Activated naive CD8-positive, alpha-beta T cell (primary cell): ENCODE measurements around the gene ACACB.
A peak's percentile ranks its signal among the peaks of the same experiment; 100 is the strongest.

Experiments
- H3K27ac Mint-ChIP-seq: one replicate; pipeline ENCODE4 v1.8.0; 2021; ENCODE audit warnings: mixed read lengths
- H3K27me3 Mint-ChIP-seq: one replicate; pipeline ENCODE4 v1.8.0; 2021; ENCODE audit warnings: mixed read lengths
- H3K36me3 Mint-ChIP-seq: one replicate; pipeline ENCODE4 v1.8.0; 2021; ENCODE audit warnings: mixed read lengths
- H3K4me1 Mint-ChIP-seq: one replicate; pipeline ENCODE4 v1.8.0; 2021; ENCODE audit warnings: low read depth, mixed read lengths
- H3K4me3 Mint-ChIP-seq: one replicate; pipeline ENCODE4 v1.8.0; 2021; ENCODE audit warnings: mild to moderate bottlenecking, mixed read lengths
- H3K9me3 Mint-ChIP-seq: one replicate; pipeline ENCODE4 v1.8.0; 2021; ENCODE audit warnings: low read depth, mixed read lengths

The ACACB gene

DNA sequence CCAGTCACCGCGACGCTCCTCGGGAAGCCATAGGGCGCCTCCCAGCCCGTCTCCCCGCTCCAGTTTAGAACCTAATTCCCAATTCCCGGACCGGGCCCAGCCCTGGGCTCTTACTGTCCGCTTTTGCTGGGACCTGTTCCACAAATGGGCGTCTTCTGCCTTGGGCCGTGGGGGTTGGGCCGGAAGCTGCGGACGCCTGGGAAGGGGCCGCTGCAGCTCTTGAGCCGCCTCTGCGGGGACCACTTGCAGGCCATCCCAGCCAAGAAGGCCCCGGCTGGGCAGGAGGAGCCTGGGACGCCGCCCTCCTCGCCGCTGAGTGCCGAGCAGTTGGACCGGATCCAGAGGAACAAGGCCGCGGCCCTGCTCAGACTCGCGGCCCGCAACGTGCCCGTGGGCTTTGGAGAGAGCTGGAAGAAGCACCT is 18.2 kb upstream of the ACACB start:
- Mint-ChIP-seq H3K27me3 (no peaks in the 10 kb centered on the region), H3K9me3 (no peaks in the 10 kb centered on the region), H3K27ac (peak overlapping the region; percentile 90), H3K36me3 (peaks cover 6% of the 10 kb centered on the region), H3K4me1 (peaks cover 28% of the 10 kb centered on the region), H3K4me3 (peak overlapping the region; percentile 89)

DNA sequence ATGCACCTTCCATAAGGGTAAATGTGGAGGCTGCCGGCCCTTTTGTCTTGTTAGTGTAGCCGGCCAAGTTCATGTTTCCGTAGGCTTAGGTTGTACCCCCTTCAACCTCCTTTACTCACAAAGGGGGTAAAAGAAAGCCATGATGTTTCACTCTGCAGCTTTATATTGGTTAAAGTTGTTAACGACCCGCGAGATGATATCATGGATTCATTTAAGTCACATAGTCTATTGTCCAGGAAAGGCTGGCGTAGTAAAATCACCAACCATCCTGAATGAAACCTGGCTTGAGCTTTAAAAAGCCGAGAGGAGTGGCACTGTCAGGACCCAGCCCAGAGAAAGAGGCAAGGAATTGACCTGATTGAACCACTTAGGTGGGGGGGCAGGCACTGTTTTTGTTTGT is 17.7 kb upstream of the ACACB start:
- Mint-ChIP-seq H3K27me3 (no peaks in the 10 kb centered on the region), H3K9me3 (no peaks in the 10 kb centered on the region), H3K27ac (peak overlapping the region; percentile 90), H3K4me1 (peaks cover 24% of the 10 kb centered on the region), H3K36me3 (peaks cover 8% of the 10 kb centered on the region), H3K4me3 (peak overlapping the region; percentile 89)

DNA sequence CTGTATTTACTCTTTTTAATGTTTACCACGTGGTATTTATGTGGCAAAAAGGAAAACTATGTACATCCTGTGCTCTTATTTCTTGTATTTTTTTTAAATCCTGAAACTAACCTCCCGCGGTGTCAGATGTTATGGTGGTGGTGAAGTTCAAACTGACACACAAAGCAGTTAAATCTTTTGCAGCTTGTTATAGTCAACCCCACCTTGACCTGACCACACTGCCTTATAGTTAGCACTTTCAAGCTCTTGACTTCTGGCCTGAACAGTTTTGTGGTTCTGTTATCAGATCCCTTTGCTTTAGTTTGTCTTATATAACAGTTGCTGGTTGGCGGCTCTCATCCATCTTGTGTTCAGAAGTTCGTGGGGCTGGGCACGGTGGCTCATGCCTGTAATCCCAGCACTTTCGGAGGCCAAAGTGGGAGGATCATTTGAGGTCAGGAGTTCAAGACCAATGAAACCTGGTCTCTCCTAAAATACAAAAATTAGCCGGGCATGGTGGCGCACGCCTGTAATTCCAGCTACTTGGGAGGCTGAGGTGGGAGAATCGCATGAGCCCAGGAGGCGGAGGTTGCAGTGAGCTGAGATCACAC is 16.9 kb upstream of the ACACB start:
- no peaks in the 10 kb centered on the region for H3K27me3 Mint-ChIP-seq
- peak overlapping the region; percentile 89 for H3K4me3 Mint-ChIP-seq
- H3K9me3 Mint-ChIP-seq = no peaks in the 10 kb centered on the region
- peaks cover 21% of the 10 kb centered on the region for H3K4me1 Mint-ChIP-seq
- H3K36me3 Mint-ChIP-seq = peaks cover 10% of the 10 kb centered on the region
- H3K27ac Mint-ChIP-seq = peak overlapping the region; percentile 24

DNA sequence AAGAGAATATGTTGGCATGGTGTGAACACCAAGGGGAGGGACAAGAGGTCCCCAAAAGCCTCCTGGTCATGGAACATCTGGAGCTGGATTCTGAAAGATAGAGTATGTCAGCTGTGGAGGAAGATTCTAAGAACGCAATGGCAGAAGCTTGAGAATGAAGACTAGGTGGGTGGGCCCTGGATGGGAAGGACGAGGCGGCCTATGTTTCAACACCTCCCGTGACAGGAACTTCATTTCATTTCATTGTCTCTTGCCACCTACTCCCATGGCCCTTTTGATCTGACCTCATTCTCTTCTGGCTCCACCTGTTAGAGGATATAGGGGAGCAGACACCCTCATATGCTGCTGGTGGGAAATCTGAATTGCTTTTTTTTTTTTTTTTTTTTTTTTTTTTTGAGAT is 15.6 kb upstream of the ACACB start:
- Mint-ChIP-seq H3K4me1 (peaks cover 21% of the 10 kb centered on the region), H3K4me3 (peak overlapping the region; percentile 89), H3K36me3 (peaks cover 14% of the 10 kb centered on the region), H3K27me3 (no peaks in the 10 kb centered on the region), H3K27ac (no peak overlapping the region), H3K9me3 (no peaks in the 10 kb centered on the region)

DNA sequence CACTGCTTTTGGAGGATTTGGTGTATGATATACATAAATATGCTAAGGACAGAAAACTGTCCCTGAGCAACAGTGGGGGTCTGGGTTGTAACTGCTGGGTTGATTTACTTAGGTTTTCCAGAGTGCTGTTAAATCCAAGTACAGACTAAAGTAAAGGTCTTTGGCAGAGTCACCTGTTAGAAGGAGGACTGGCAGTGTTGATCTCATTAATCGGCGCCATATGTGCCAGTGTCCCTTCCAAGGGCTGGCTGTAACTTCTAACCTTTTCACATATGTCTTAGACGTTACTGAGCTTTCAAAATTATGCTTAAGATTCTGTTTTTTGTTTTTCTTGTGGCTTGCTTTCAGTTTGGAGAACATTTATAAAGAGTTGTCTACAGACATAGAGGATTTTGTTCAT is 13.9 kb upstream of the ACACB start:
- Mint-ChIP-seq H3K27me3 (no peaks in the 10 kb centered on the region), H3K4me1 (peaks cover 21% of the 10 kb centered on the region), H3K9me3 (no peaks in the 10 kb centered on the region), H3K27ac (no peak overlapping the region), H3K4me3 (no peak overlapping the region), H3K36me3 (peaks cover 14% of the 10 kb centered on the region)

DNA sequence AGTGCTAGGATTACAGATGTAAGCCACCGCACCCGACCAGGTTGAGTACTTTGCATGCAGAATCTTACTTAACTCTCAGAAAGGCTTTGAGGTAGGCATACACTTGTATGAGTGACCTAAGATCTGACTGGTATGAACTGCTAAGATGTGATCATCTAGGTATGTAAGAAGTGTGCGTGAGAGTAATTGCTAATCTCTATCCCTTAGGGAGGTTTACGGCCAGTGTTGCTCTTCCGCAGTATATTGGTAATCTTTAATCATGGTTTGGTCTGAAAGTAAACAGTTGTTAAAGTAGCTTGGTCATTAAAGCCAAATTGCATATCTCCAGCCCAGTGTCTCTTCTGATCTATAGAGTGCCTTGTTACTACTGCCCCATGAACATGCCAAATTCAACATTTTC is 11.2 kb upstream of the ACACB start:
- no peaks in the 10 kb centered on the region for H3K27me3 Mint-ChIP-seq
- peaks cover 17% of the 10 kb centered on the region for H3K36me3 Mint-ChIP-seq
- H3K27ac Mint-ChIP-seq = no peak overlapping the region
- H3K4me1 Mint-ChIP-seq = peaks cover 4% of the 10 kb centered on the region
- H3K4me3 Mint-ChIP-seq = no peak overlapping the region
- H3K9me3 Mint-ChIP-seq = no peaks in the 10 kb centered on the region

DNA sequence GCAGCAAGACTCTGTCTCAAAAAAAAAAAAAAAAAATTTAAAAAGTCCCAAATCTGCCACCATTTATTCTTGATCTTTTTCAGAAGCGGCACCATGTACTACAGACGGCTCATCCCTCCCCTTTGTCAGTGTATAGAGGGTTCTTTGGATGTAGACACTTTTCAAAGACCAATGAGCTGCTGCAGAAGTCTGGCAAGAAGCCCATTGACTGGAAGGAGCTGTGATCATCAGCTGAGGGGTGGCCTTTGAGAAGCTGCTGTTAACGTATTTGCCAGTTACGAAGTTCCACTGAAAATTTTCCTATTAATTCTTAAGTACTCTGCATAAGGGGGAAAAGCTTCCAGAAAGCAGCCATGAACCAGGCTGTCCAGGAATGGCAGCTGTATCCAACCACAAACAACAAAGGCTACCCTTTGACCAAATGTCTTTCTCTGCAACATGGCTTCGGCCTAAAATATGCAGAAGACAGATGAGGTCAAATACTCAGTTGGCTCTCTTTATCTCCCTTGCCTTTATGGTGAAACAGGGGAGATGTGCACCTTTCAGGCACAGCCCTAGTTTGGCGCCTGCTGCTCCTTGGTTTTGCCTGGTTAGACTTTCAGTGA is 6.5 kb upstream of the ACACB start:
- peaks cover 28% of the 10 kb centered on the region for H3K4me1 Mint-ChIP-seq
- H3K9me3 Mint-ChIP-seq = no peaks in the 10 kb centered on the region
- no peak overlapping the region for H3K27ac Mint-ChIP-seq
- H3K27me3 Mint-ChIP-seq = no peaks in the 10 kb centered on the region
- H3K4me3 Mint-ChIP-seq = no peak overlapping the region
- peaks cover 9% of the 10 kb centered on the region for H3K36me3 Mint-ChIP-seq

DNA sequence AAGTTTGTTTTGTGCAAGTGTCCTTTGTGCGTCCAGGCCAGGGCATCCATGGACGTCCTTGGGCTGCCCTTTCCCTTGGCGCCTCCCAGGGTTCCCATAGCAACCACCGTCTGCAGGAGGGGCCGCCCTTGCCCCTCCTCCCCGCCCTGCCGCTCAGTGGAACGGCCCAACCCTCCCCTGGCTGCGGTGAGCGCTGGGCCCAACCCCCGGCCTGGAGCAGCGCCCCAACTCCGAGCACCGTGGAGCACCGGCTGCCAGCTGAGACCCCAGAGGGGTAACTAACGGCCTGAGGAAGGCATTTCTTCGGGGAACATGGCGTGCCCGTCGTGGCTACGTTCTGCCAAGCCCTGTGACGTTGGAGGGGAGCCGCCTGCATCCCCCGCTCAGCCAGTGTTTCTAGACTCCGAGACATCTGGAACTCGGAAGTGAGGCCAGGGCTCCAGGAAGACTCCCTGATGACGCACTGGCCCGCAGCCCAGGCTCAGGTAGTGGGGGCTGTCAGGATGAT is 5.3 kb upstream of the ACACB start:
- H3K9me3 Mint-ChIP-seq = no peaks in the 10 kb centered on the region
- H3K4me1 Mint-ChIP-seq = peaks cover 39% of the 10 kb centered on the region
- peak overlapping the region; percentile 84 for H3K4me3 Mint-ChIP-seq
- no peak overlapping the region for H3K27ac Mint-ChIP-seq
- H3K27me3 Mint-ChIP-seq = no peaks in the 10 kb centered on the region
- H3K36me3 Mint-ChIP-seq = peaks cover 6% of the 10 kb centered on the region

DNA sequence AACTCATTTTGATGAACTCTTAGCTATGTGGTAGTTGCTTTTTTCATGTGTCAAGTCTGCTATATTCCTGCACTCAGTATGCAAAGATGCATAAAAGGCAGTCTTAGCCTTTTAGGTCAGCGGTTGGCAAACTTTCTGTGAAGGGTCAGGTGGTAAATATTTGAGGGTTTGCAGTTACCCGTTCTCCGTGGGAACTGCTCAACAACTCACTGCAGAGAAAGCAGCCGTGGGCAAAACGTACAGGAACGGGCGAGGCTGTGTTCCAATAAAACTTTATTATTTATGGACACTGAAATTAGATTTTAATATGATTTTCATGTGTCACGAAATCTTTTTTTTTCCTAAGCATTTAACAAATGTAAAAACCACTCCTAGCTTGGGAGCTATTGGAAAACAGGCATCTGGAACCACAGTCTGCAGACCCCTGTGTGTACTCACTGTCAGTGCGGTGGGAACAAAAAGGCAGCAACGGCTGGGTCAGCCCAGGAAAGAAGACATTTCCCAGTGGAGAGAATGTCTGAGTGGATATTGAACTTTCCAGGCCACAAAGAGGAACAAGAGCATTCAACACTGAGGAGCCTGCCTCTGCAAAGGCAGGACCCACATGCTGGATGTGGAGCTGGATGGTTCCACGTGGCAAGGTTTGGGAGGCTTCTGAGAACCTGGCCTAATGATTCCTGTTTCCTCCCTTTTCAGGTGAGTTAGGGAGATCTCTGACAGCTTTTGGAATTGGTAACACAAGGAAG is 3.5 kb upstream of the ACACB start:
- Mint-ChIP-seq H3K4me3 (no peak overlapping the region), H3K27me3 (no peaks in the 10 kb centered on the region), H3K36me3 (peaks cover 3% of the 10 kb centered on the region), H3K27ac (no peak overlapping the region), H3K4me1 (peaks cover 40% of the 10 kb centered on the region), H3K9me3 (no peaks in the 10 kb centered on the region)

DNA sequence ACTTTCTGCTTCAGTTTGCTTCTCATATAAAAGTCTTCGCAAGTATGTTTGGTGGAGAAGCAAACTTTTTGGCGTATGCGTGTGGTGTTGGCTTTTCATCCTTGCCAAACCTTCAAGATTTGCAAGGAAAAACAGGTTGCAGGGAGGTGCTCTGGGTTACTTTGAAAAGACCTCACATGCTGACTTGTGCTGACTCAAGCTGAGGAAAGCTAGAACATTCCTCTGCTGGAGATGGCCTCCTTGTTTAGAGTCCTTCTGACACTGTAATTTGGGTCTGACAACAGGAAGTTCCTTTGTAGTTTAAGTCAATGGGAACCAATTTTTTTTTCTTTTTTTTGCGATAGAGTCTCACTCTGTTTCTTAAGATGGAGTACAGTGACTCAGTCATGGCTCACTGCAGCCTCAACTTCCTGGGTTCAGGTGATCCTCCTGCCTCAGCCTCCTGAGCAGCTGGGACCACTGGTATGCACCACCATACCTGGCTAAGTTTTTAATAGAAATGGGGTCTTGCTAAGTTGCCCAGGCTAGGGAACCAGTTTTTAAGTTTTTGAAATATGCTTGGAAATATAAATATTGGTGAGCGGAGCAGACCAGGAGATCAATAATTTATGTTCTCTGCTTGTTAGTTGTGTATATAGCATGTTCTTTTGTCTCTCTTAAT is 2.6 kb upstream of the ACACB start:
- H3K27me3 Mint-ChIP-seq = no peaks in the 10 kb centered on the region

DNA sequence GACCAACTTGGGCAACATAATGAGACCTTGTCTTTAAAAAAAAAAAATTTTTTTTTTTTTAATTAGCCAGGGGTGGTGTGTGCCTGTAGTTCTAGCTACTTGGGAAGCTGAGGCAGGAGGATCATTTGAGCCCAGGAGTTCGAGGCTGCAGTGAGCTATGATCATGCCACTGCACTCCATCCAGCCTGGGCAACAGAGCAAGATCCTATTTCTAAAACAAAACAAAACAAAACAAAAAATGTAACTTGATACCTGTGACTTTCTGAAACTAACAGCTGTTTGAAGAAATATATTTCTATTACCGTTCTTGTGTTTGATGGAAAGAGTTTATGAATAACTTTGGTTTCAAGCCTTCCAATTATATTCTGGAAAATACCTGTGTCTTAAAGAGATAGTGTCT is 1.7 kb upstream of the ACACB start:
- H3K27me3 Mint-ChIP-seq = no peaks in the 10 kb centered on the region
- no peak overlapping the region for H3K4me3 Mint-ChIP-seq

More for the DNA sequence above, 2.6 kb upstream of the ACACB start:
- H3K9me3 Mint-ChIP-seq = no peaks in the 10 kb centered on the region
- no peaks in the 10 kb centered on the region for H3K36me3 Mint-ChIP-seq
- no peak overlapping the region for H3K27ac Mint-ChIP-seq
- H3K4me3 Mint-ChIP-seq = no peak overlapping the region
- peaks cover 40% of the 10 kb centered on the region for H3K4me1 Mint-ChIP-seq

DNA sequence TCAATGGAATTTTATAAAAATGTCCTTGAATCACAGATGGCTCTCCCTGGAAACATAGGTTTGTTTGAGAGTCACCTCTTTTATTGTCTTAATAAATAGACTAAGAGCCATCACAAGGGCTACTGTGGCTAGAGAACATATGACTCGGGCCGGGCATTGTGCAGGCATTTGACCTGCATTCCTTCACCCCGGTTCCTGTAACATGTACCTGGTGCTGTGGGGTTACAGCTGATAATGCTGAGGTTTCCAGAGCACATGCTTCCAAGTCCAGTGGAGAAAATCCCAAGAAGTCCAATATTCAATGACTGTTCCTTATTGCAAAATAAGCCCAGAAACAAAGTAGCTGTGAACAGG is 1.0 kb upstream of the ACACB start:
- Mint-ChIP-seq H3K27ac (no peak overlapping the region), H3K4me3 (no peak overlapping the region), H3K4me1 (peaks cover 39% of the 10 kb centered on the region), H3K36me3 (no peaks in the 10 kb centered on the region), H3K9me3 (no peaks in the 10 kb centered on the region), H3K27me3 (no peaks in the 10 kb centered on the region)

More for the DNA sequence above, 1.7 kb upstream of the ACACB start:
- H3K9me3 Mint-ChIP-seq = no peaks in the 10 kb centered on the region
- H3K36me3 Mint-ChIP-seq = no peaks in the 10 kb centered on the region
- no peak overlapping the region for H3K27ac Mint-ChIP-seq
- peaks cover 40% of the 10 kb centered on the region for H3K4me1 Mint-ChIP-seq

DNA sequence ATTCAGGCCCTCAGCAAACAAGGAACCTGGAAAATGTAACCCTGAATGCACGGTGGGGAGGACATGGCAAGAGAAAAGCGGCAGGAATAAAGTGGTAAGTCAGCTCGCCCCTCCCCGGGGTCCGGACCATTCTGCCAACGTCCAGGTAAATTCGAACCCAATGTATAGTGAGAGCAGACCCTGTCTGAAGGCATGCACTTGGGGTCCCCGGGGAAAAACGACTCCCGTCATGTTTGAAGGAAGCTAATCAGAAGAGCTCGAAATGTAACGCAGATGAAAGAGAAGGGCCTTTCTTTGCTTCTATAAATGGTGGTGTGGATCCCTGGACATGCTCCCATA is 193 bp downstream of the ACACB start:
- peaks cover 35% of the 10 kb centered on the region for H3K4me1 Mint-ChIP-seq
- H3K9me3 Mint-ChIP-seq = no peaks in the 10 kb centered on the region
- H3K27ac Mint-ChIP-seq = no peak overlapping the region
- H3K36me3 Mint-ChIP-seq = no peaks in the 10 kb centered on the region
- no peak overlapping the region for H3K4me3 Mint-ChIP-seq
- H3K27me3 Mint-ChIP-seq = no peaks in the 10 kb centered on the region

DNA sequence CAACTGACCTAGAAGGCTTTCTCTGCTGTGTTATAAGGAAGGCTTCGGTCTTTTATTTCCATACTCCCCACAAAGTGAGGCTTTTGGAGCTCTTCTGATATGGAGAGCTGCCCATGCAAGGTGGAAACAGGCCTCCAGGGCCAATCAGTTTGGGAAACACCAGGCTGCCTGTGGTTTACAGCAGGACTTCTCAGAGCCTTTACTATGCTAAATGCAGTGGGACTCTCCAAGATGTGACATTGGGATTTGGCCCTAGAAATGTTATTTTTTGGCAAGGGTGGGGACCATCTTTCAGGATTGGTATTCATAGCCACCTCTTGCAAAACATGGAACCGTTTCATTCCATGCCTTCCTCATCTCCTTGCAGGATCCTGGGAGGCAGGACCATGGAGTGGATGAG is 3.7 kb downstream of the ACACB start:
- H3K27ac Mint-ChIP-seq = no peak overlapping the region
- H3K4me3 Mint-ChIP-seq = no peak overlapping the region
- peaks cover 10% of the 10 kb centered on the region for H3K4me1 Mint-ChIP-seq
- H3K27me3 Mint-ChIP-seq = no peaks in the 10 kb centered on the region
- H3K9me3 Mint-ChIP-seq = no peaks in the 10 kb centered on the region
- no peaks in the 10 kb centered on the region for H3K36me3 Mint-ChIP-seq

DNA sequence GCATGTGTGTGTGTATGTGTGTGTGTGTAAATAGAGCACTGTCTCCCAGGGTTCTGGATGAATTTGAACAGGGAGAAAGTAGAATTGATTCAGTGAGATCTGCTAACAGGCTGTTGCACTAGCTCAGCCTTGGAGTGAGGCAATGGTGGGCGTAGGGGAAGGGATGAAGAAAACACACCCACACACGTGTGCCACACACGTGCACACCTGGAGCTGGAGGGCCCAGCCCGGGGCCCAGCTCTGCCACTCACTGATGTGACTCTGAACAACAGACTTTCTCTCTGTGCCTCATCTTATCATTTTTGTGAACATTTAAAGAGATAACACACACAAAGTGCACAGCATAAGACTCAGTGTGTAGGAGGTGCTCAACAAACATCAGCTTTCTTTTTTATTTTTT is 4.2 kb downstream of the ACACB start:
- Mint-ChIP-seq H3K27ac (no peak overlapping the region), H3K36me3 (peaks cover 3% of the 10 kb centered on the region), H3K27me3 (no peaks in the 10 kb centered on the region), H3K4me3 (no peak overlapping the region), H3K4me1 (peaks cover 6% of the 10 kb centered on the region), H3K9me3 (no peaks in the 10 kb centered on the region)
